IMR-90 (cell line): Measurements from ENCODE around the gene SDK1. TPM values are rescaled to one million over a fixed set of nuclear protein-coding genes. Genes with fewer than 3 reads are reported as not detected.

ENCODE experiments used
- ATAC-seq: fragments of 200-7000 bp; cut with Tn5 transposase; 2 replicates; pipeline ENCODE4 v1.9.1; 2020; ENCODE audit warnings: low read depth, mild to moderate bottlenecking, moderate library complexity
- BruUV-seq: library from RNA; stranded (reverse); fragments of 400-500 nt; replicated peaks from 2 replicates; lab custom pipeline; 2021; lab: Mats Ljungman, UMichigan
- CTCF ChIA-PET: fragments of 300-600 bp; formaldehyde crosslinking; extraction: SDS; loops from one replicate; lab custom pipeline; 2021; ENCODE audit warnings: antibody characterized with exemption; lab: Yijun Ruan, JAX
- POLR2A ChIA-PET: fragments of 300-600 bp; sonication (Branson Sonifier 250); formaldehyde crosslinking; loops from one replicate; lab custom pipeline; 2022; ENCODE audit warnings: antibody characterized with exemption; ENCODE audit not compliant: unreplicated experiment; lab: Charles Lee
- DNase-seq: peaks from one replicate; pipeline ENCODE4 v3.0.0; 2013
- H2AFZ ChIP-seq: replicated peaks from 2 replicates; pipeline ENCODE3; 2013; ENCODE audit warnings: low read length, mild to moderate bottlenecking; ENCODE audit not compliant: poor library complexity
- H2AK5ac ChIP-seq: 2 replicates; pipeline ENCODE4 v1.6.1; 2013; ENCODE audit warnings: low read depth, low read length, inconsistent platforms
- H2AK9ac ChIP-seq: replicated peaks from 2 replicates; pipeline ENCODE3; 2013; ENCODE audit warnings: mild to moderate bottlenecking, low read depth, low read length, moderate library complexity; ENCODE audit not compliant: poor library complexity
- H2BK120ac ChIP-seq: 2 replicates; pipeline ENCODE4 v1.6.1; 2013; ENCODE audit warnings: low read depth, low read length, inconsistent platforms
- H2BK15ac ChIP-seq: 3 replicates; pipeline ENCODE4 v1.6.1; 2013; ENCODE audit warnings: low read depth, low read length, inconsistent platforms
- H2BK20ac ChIP-seq: 2 replicates; pipeline ENCODE4 v1.6.1; 2013; ENCODE audit warnings: low read depth, mild to moderate bottlenecking, inconsistent platforms, low read length, moderate library complexity
- H2BK5ac ChIP-seq: 2 replicates; pipeline ENCODE4 v1.6.1; 2013; ENCODE audit warnings: mild to moderate bottlenecking, low read depth, low read length, inconsistent platforms; ENCODE audit not compliant: poor library complexity, severe bottlenecking
- H3K14ac ChIP-seq: replicated peaks from 2 replicates; pipeline ENCODE4 v1.6.1; 2013; ENCODE audit warnings: low read depth, low read length, inconsistent platforms
- H3K18ac ChIP-seq: 2 replicates; pipeline ENCODE4 v1.6.1; 2013; ENCODE audit warnings: low read depth, low read length, control low read depth
- H3K23ac ChIP-seq: 2 replicates; pipeline ENCODE4 v1.6.1; 2013; ENCODE audit warnings: low read depth, low read length, inconsistent platforms
- H3K27ac ChIP-seq: 2 replicates; pipeline ENCODE4 v1.5.1; 2013; ENCODE audit warnings: mild to moderate bottlenecking, control low read depth, low read length; ENCODE audit not compliant: insufficient read depth
- H3K27me3 ChIP-seq: 2 replicates; pipeline ENCODE4 v1.6.1; 2013; ENCODE audit warnings: low read length; ENCODE audit not compliant: control insufficient read depth, insufficient read depth
- H3K36me3 ChIP-seq: 2 replicates; pipeline ENCODE4 v1.6.1; 2013; ENCODE audit warnings: low read length, mixed read lengths; ENCODE audit not compliant: control insufficient read depth, insufficient read depth
- H3K4ac ChIP-seq: 2 replicates; pipeline ENCODE4 v1.6.1; 2013; ENCODE audit warnings: low read depth, low read length, inconsistent platforms
- H3K4me1 ChIP-seq: 2 replicates; pipeline ENCODE4 v1.6.1; 2013; ENCODE audit warnings: low read length, mixed read lengths; ENCODE audit not compliant: control insufficient read depth, insufficient read depth
- H3K4me2 ChIP-seq: 2 replicates; pipeline ENCODE4 v1.6.1; 2013; ENCODE audit warnings: low read depth, mild to moderate bottlenecking, control low read depth, low read length, moderate library complexity
- H3K4me3 ChIP-seq: 2 replicates; pipeline ENCODE4 v1.5.1; 2013; ENCODE audit warnings: low read depth, mild to moderate bottlenecking, control low read depth, low read length, moderate library complexity; ENCODE audit not compliant: insufficient read depth
- H3K56ac ChIP-seq: 2 replicates; pipeline ENCODE4 v1.6.1; 2013; ENCODE audit warnings: low read length, inconsistent platforms; ENCODE audit not compliant: insufficient read depth; ENCODE audit errors: extremely low read depth
- H3K79me1 ChIP-seq, 2 experiments: 2 replicates each; pipeline ENCODE4 v1.6.1; 2013; ENCODE audit warnings: low read length in 2 of 2, inconsistent platforms in 1 of 2, low read depth in 1 of 2
- H3K9ac ChIP-seq: 2 replicates; pipeline ENCODE4 v1.6.1; 2013; ENCODE audit warnings: low read depth, low read length, control low read depth
- H3K9me1 ChIP-seq: 2 replicates; pipeline ENCODE4 v1.6.1; 2013; ENCODE audit warnings: low read length, inconsistent platforms; ENCODE audit not compliant: insufficient read depth
- H3K9me3 ChIP-seq: 2 replicates; pipeline ENCODE4 v1.6.1; 2013; ENCODE audit warnings: low read length; ENCODE audit not compliant: control insufficient read depth, insufficient read depth
- H4K20me1 ChIP-seq: 2 replicates; pipeline ENCODE4 v1.6.1; 2013; ENCODE audit warnings: low read length, inconsistent platforms; ENCODE audit not compliant: insufficient read depth
- H4K5ac ChIP-seq: 2 replicates; pipeline ENCODE4 v1.6.1; 2013; ENCODE audit warnings: mild to moderate bottlenecking, low read depth, low read length, control low read depth
- H4K8ac ChIP-seq, 2 experiments: 2 replicates each; pipeline ENCODE4 v1.6.1; 2013; ENCODE audit warnings: low read depth in 2 of 2, low read length in 2 of 2, control low read depth in 1 of 2, inconsistent platforms in 1 of 2
- H4K91ac ChIP-seq: 2 replicates; pipeline ENCODE4 v1.6.1; 2013; ENCODE audit warnings: low read depth, low read length, inconsistent platforms; ENCODE audit not compliant: insufficient read depth
- MAFK ChIP-seq: IDR thresholded peaks from 2 replicates; pipeline ENCODE4 v1.6.1; 2012; ENCODE audit warnings: low read depth, low read length, improper control_type of control experiment
- POLR2A ChIP-seq: IDR thresholded peaks from 2 replicates; pipeline ENCODE4 v1.6.1; 2012; ENCODE audit warnings: mild to moderate bottlenecking, low read depth, low read length
- RCOR1 ChIP-seq: IDR thresholded peaks from 2 replicates; pipeline ENCODE4 v1.6.1; 2012; ENCODE audit warnings: mild to moderate bottlenecking, low read length, improper control_type of control experiment; ENCODE audit not compliant: insufficient replicate concordance
- WGBS, 2 experiments: methylation state at CpG; one replicate each; pipeline versions ENCODE4 v1.1.5 to v1.1.7; 2013; ENCODE audit warnings: missing lambda C conversion rate in 2 of 2; ENCODE audit not compliant: insufficient read length in 1 of 2; ENCODE audit errors: extremely low coverage in 2 of 2; 5-methylcytosine and 5-hydroxymethylcytosine counted together
- dilution Hi-C: fragments of 300-500 bp; cut with HindIII; formaldehyde crosslinking; loops from one replicate; pipeline ENCODE4 v1.14.3; 2018; ENCODE audit warnings: low sequenced_read_pairs; ENCODE audit not compliant: unreplicated experiment
- in situ Hi-C: fragments of 300-500 bp; cut with MboI; formaldehyde crosslinking; loops from 3 replicates; pipeline ENCODE4 v1.14.3; 2019; ENCODE audit warnings: low sequenced_read_pairs, inconsistent platforms, mixed read lengths
- intact Hi-C: fragments of 100-400 bp; cut with micrococcal nuclease; formaldehyde crosslinking; loops from 2 replicates; pipeline ENCODE4 v1.10.0; 2022
- polyA plus RNA-seq, 3 experiments: library from polyadenylated mRNA; depleted of rRNA; stranded (reverse); fragments of >200 nt; gene quantifications; 2 replicates each; pipeline ENCODE4 v1.2.3, GENCODE V29; 2012; ENCODE audit warnings: low replicate concordance in 1 of 3
- total RNA-seq: library from RNA; depleted of rRNA; stranded (reverse); fragments of >200 nt; gene quantifications from 2 replicates; pipeline ENCODE4 v1.2.3, GENCODE V29; 2012

Gene SDK1
- total and polyA plus RNA-seq, 2 of the 4 experiments (the other 2 are of a cell fraction), result 1.5 to 1.6 TPM

DNA sequence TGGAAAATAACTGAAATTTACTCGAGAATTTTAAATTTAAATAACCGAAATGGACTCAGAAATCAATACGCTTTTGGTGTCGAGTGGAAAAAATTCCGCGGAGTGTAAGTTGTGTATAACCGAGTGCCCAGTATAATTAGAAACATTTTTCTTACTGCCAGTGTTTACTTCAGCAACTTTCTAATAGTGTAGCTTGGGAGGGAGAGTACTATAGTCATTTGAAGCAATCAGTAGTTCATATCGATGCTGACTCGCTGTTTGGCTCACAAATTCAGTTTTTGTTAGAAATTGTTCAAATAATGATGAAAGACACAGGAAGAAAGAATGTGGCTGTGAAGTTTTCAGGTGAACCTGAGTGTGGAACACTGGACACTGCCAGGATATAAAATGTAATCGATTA is 722.5 kb downstream of the SDK1 start:
- intact Hi-C loops, result no loop called here
- TF ChIP-seq MAFK (no peak), POLR2A (no peak), RCOR1 (no peak)
- DNase-seq, result no peak
- ATAC-seq, result no peak
- no peaks in the 10 kb centered on the region for H3K9me1 ChIP-seq
- no peaks in the 10 kb centered on the region for H4K20me1 ChIP-seq
- CTCF ChIA-PET, result no interaction called here
- no peak overlapping the region for H3K56ac ChIP-seq
- no peak overlapping the region for H3K4ac ChIP-seq
- H2BK20ac ChIP-seq, result no peak overlapping the region
- no peak overlapping the region for H2AK5ac ChIP-seq
- no peak overlapping the region for H3K4me3 ChIP-seq
- H2BK5ac ChIP-seq, result no peak overlapping the region
- dilution Hi-C loops, result no loop called here
- no peaks in the 10 kb centered on the region for H3K4me1 ChIP-seq
- no TSS peak for BruUV-seq
- 53% methylated on average over 2 of the region's 10 CpGs; no CpG with 5 or more reads in 1 of the 2 experiments for WGBS, 2 experiments
- no peak overlapping the region for H2BK120ac ChIP-seq
- in situ Hi-C loops, result no loop called here
- no peak overlapping the region for H3K23ac ChIP-seq
- no peak overlapping the region for H2BK15ac ChIP-seq
- no peak overlapping the region for H3K4me2 ChIP-seq
- H3K79me1 ChIP-seq, result no peaks in the 10 kb centered on the region
- no peaks in the 10 kb centered on the region for H3K27me3 ChIP-seq
- H4K8ac ChIP-seq, result no peak overlapping the region
- no peak overlapping the region for H3K18ac ChIP-seq
- no peak overlapping the region for H3K27ac ChIP-seq
- no peak overlapping the region for H3K14ac ChIP-seq
- peaks cover 31% of the 10 kb centered on the region for H3K9me3 ChIP-seq
- no peak overlapping the region for H4K5ac ChIP-seq
- no peaks in the 10 kb centered on the region for H3K36me3 ChIP-seq
- no peak overlapping the region for H3K9ac ChIP-seq
- H2AK9ac ChIP-seq, result no peak overlapping the region
- POLR2A ChIA-PET, result no interaction called here
- no peak overlapping the region for H2AFZ ChIP-seq
- H4K91ac ChIP-seq, result no peak overlapping the region
